Fibroblast of the aortic adventitia (primary cell): Measurements from ENCODE around the gene UCN. TPM values are rescaled to one million over a fixed set of nuclear protein-coding genes. Genes with fewer than 3 reads are reported as not detected.
"Not testable (repeated sequence)": the region's sequence is repeated elsewhere in the genome, so short reads cannot be mapped to it uniquely, and the experiment has no call there.

ENCODE experiments used
- DNase-seq: peaks from one replicate; pipeline ENCODE4 v3.0.0-alpha.2; 2010; ENCODE audit warnings: low read depth
- H3K4me3 ChIP-seq: 2 replicates; pipeline ENCODE4 v1.5.1; 2011; ENCODE audit warnings: low read depth, mild to moderate bottlenecking, control low read depth, low read length, moderate library complexity
- CTCF ChIP-seq: IDR thresholded peaks from 2 replicates; pipeline ENCODE4 v1.5.1; 2011; ENCODE audit warnings: mild to moderate bottlenecking, low read length, control low read depth, inconsistent platforms; ENCODE audit not compliant: insufficient read depth
- total RNA-seq: library from RNA; depleted of rRNA; stranded (reverse); fragments of >200 nt; gene quantifications from 2 replicates; pipeline ENCODE4 v1.2.3, GENCODE V29; 2012; ENCODE audit warnings: low replicate concordance

UCN gene
- total RNA-seq, 1 donor, result 0.27 TPM

- H3K4me3 ChIP-seq, result no peak within 1 kb of the TSS
- DNase-seq, result no peak
- TF ChIP-seq CTCF, result no peak
These were observed 32.8 kb downstream of the UCN start, which contains the start of gene DNAJC5G for GRCh38 chr2:27275211-27276150. Gene DNAJC5G, plus strand, starts transcription at chr2:27275433. Its CDS starts 1,296 bp downstream, at chr2:27276729.

GRCh38 chr2:27272537-27273522, 35.4 kb downstream of the UCN start:
- DNase-seq, H3K4me3 ChIP-seq: not testable (repeated sequence)

- TF ChIP-seq CTCF, result no peak
- no peak for DNase-seq
- H3K4me3 ChIP-seq, result no peak overlapping the region
These were observed 36.5 kb downstream of the UCN start for GRCh38 chr2:27271631-27272340.

- no peak overlapping the region for H3K4me3 ChIP-seq
- no peak for DNase-seq
- TF ChIP-seq CTCF, result no peak
These were observed 37.6 kb downstream of the UCN start for GRCh38 chr2:27270670-27271069.

GRCh38 chr2:27270131-27270530, 38.1 kb downstream of the UCN start:
- H3K4me3 ChIP-seq, result no peak overlapping the region
- TF ChIP-seq CTCF, result no peak
- no peak for DNase-seq

GRCh38 chr2:27268296-27268695, 39.9 kb downstream of the UCN start:
- H3K4me3 ChIP-seq, DNase-seq: not testable (repeated sequence)

GRCh38 chr2:27265536-27265870, 42.7 kb downstream of the UCN start:
- no peak overlapping the region for H3K4me3 ChIP-seq
- TF ChIP-seq CTCF, result no peak
- DNase-seq, result no peak
